Astrocyte of the cerebellum (primary cell): Measurements from ENCODE around the gene RAVER1.

Experiments
- DNase-seq: peaks from one replicate; pipeline ENCODE4 v3.0.0-alpha.2; 2011; ENCODE audit warnings: low read depth
- H3K4me3 ChIP-seq: 2 replicates; pipeline ENCODE4 v1.5.1; 2011; ENCODE audit warnings: mild to moderate bottlenecking, low read depth, low read length, moderate library complexity
- CTCF ChIP-seq: IDR thresholded peaks from 2 replicates; pipeline ENCODE4 v1.5.1; 2012; ENCODE audit warnings: low read length, low read depth, moderate library complexity, mild to moderate bottlenecking; ENCODE audit errors: missing control alignments
- in situ Hi-C: cut with HindIII; loops from 2 replicates; pipeline ENCODE4 v1.10.0; 2017; ENCODE audit warnings: low sequenced_read_pairs

The RAVER1 gene

DNA sequence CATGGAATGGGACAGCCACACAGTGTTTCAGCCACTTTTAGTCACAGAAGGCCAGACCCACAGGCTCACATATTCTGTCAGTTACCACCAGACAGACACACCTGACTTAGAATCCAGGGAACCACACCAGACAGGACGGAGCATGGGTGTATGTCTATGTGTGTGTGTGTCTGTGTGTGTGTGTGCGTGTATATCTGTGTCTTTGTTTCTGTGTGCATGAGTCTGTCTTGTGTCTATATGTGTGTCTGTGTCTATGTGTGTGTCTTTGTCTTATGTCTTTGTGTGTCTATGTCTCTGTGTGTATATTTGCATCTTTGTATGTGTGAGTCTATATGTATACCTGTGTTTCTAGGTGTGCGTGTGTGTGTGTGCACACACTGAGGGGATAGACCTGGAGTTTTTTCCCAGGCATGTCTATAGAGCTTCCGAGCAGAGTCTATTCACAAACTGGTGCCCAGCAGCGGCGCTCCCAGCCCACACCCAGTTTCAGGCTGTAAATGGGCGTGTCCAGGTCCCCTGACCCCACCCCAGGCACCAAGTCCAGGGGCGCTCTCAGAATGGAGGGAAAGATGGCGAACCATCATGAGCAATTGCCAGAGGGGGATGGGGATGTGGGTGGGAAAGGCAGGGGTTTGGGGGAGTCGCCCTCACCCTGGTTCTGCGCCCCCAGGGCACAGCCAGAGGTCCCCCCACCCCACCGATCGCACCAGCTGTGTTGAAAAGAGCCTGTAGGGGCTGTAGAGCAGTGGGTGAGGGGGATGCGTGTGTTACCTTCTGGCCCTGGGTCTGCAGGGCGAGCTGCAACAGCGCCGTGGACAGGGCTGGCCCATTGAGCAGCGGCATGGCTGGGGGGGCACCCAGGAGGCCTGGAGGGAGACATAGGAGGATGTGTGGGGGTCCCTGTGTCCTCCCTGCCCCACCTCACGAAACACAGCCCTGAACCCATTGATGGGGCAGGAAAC, 11.2 kb downstream of the RAVER1 start:
- no peak for DNase-seq
- in situ Hi-C loops: no loop called here
- no peak overlapping the region for H3K4me3 ChIP-seq
- no peak for TF ChIP-seq CTCF

DNA sequence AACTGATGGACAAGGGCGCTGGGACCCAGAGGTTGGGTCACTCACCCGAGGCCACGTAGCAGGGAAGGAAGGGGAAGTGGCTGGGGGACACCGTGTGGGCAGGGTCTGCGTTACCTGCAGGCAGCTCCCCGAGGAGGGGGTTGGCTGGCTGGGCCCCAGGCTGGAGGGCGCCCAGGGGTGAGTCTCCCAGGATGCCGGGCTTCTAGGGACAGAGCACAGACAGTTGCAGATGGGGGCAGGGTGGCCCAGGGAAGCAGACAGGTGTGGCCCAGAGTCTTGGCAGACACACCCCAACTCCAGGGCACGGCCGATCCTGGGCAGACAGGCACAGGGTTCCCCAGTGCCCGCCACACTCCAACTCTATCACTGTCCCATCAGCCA, 11.9 kb downstream of the RAVER1 start:
- in situ Hi-C loops: no loop called here
- DNase-seq: no peak
- H3K4me3 ChIP-seq: no peak overlapping the region
- no peak for TF ChIP-seq CTCF

DNA sequence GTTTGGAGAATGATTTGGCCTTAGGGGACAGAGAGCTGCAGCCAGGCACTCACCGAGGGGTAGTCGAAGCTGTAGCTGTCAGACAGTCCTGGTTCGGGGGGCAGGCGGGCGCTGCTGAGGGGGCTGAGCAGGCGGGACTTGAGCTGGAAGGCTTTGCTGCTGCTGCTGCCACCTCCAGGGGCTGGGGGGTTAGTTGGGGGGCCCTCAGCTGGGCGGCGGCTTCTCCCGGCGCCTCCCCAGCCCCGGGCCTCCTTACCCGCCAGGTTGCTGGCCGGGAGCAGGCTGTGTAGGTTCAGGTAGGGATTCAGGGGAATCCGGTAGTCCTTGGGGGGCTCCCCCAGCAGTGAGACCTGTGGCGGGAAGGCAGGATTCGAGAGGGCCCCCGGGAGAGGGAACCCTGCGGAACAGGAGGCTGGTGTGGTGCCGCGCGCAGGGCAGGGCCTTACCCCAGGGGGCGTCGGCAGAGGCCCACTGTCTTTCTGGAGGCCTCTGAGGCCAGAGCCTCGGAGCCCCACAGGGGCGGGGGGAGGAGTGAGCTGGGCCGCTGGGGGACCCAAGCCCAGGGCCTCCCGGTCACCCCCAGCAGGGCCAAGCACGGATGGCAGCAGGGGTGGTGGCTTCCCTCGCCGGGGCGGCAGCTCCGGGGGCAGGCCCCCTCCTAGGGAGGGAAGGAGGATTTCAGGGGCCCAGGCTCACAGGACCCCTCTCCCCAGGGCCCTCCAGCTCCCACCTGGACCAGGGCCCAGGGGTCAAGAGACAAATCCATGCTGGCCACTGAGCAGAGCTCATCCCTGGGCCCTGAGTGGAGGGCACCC, 12.5 kb downstream of the RAVER1 start:
- DNase-seq: no peak
- H3K4me3 ChIP-seq: no peak overlapping the region
- in situ Hi-C loops: no loop called here
- no peak for TF ChIP-seq CTCF

DNA sequence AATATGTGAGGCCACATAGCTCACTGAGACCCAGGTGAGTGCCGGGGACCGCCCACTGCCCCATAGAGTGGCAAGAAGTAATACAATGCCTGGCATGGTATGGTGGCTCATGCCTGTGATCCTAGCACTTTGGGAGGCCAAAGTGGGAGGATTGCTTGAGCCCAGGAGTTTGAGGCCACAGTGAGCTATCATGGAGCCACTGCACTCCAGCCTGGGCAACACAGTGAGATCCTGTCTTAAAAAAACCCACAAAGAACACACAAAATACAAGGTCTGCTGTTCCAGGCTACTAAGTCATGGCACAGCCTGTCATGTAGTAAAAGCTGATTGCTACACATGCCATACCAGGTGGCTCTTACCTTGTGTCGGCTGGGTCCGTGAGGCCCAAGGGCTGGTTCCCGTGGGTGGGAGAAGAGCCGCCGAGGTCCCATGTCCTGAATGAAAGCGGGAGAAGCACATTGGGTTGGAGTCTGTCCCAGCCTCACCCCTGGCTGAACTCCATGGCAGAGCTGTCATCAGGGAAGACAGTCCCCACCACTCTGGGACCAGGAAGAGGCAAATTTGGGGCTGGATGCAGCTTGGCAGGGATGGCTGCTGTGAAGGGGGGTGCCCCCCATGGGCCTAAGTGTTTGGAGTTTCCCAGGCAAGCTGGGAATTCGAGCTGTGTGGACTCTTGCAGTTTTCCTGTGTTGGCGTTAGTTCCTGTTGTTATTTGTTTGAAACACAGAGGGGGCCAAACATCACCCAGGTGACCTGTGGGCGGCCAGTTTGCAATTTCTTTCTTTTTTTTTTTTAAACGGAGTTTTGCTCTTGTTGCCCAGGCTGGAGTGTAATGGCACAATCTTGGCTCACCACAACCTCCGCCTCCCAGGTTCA, 14.3 kb downstream of the RAVER1 start:
- H3K4me3 ChIP-seq: no peak overlapping the region
- no peak for TF ChIP-seq CTCF
- in situ Hi-C loops: no loop called here
- DNase-seq: no peak

DNA sequence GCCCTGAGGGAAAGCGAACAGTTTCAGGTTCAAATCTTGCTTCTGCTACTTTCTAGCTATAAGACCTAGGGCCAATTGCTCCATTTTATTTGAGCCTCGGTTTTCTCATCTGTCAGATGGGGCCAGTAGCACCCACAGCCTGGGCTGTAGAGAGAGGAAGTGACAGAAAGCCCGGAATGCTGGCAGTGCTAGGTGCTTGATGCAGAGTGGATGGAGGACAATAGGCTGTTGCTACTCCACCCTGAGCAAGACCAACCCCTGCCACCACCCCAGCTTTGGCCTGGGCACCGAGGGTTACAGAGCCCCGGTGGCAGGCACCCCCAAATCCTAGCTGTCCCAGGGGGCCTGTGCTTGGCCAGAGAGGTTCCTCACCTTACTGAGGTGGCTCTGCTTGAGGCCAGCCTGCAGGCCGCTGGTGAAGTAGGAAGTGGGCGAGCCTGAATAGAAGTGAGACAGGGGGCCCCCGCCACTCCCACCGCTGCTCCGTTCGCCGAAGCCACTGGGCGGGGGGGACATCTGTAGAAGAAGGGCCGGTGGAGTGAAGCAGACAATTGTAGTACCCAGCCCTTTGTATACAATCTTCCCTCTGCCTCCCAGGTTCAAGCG, 15.4 kb downstream of the RAVER1 start:
- no peak for DNase-seq
- no peak overlapping the region for H3K4me3 ChIP-seq
- in situ Hi-C loops: no loop called here
- TF ChIP-seq CTCF: no peak
